IPS-18c (cell line): ENCODE results near the gene DEDD.

ENCODE experiments used
- H3K4me3 ChIP-seq: 2 replicates; pipeline ENCODE4 v1.7.0; 2013; ENCODE audit warnings: low read depth, mild to moderate bottlenecking, low read length, moderate library complexity; ENCODE audit not compliant: insufficient read depth
- H3K9me3 ChIP-seq: one replicate; pipeline ENCODE4 v1.6.1; 2013; ENCODE audit warnings: mild to moderate bottlenecking, low read length, moderate library complexity; ENCODE audit not compliant: control insufficient read depth, insufficient read depth

DEDD gene

DNA sequence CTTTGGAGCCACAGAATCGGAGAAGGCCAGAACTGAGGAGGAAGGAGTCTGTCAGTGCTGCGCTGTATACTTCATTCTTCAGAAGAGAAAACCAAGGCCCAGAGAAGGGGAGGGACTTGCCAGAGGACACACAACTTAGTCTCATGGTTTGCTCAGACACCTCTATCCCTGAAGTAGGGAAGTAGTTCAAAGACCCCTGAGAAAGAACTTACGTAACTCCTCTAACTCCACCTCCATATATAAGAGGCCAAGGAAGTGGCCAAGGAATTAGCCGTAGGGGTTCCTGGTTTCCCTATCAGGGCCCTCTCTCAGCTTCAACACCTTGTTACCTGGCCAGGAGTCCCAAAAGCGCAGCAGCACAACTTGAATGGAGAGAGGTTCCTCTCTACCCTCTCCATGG, 42.5 kb downstream of the DEDD start:
- no peaks in the 10 kb centered on the region for H3K9me3 ChIP-seq
- no peak overlapping the region for H3K4me3 ChIP-seq

DNA sequence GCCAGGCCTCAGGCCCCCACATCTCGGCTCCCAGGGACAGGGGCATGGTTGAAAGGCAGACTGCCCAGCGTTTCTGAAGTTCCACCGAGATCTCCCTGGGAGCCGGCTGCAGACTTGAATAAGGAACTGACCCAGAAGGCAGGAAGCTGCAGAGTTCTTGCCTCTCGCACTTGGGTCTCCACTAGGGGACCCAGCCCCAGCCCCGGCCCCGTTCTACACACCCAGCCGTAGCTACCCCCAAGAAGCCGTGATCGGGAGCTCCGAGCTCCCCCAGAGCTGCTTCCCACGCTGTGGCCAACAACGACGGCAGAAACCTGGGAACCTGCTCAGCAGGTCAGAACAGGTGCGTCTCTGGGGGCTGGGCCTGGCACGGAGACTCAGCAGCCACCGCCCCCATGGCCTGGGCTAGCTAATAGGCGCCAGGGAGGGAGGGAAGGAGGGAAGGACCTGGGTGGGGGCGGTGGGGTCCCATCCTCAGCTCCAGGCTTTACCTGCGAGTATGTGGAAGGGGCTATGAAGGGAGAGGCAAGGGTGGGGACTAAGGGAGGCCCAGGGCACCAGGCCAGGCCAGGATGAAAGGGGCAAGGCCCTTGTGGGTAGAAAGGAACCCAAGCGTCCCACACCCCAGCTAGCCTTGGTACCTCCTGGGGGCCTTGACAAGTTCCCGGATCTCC, 43.1 kb downstream of the DEDD start, which contains the start of gene NECTIN4:
Gene NECTIN4 (minus strand): TSS at position 308 of the 674 bp plus-strand sequence. CDS start 262 bp downstream, at position 46.
- no peak within 1 kb of the TSS for H3K4me3 ChIP-seq
- no peaks in the 10 kb centered on the region for H3K9me3 ChIP-seq

DNA sequence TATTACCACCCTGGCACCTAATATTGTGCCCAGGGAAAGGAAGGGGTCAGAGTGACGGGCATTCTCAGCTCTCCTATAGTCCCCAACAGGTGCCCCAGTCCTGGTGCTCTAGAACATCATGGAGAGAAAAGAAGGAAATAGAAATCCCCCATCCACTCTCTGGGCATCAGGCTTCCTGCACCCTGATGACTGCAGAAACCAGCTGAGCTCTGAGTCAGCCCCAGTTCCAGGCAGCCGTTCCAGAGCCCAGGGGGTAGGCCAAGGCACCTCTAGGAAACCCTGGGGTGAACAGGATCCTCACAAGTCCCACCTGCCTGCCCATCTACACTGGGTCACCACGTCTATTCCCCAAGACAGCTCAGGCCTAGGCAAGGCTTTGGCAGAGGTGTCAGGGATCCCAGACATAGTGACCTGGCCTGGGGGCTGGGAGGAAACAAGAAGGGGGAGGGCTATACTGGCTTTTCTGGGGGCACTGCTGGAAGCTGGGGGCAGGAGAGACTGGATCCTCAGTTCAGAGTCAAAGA, 43.8 kb downstream of the DEDD start:
- H3K4me3 ChIP-seq = no peak overlapping the region
- H3K9me3 ChIP-seq = no peaks in the 10 kb centered on the region

DNA sequence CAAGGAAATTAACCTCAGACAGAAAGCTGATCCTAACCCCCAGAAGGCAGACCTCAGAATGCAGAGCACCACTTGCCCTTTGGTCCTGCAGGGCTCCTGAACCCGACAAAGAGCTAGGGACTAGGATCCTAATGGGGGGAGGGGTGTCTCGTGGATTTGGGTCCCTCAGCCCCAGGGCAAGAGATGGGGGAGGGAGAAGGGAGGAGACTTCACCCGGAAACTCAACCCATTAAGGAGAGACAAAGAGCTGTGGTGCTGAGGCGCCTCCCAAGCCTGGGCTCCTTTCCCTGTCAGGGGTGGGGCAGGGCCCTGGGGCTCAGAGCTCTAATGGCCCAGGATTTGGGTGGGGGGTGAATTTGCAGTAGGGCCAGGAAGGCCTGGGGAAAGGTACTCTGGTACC, 46.0 kb downstream of the DEDD start:
- H3K4me3 ChIP-seq = no peak overlapping the region

DNA sequence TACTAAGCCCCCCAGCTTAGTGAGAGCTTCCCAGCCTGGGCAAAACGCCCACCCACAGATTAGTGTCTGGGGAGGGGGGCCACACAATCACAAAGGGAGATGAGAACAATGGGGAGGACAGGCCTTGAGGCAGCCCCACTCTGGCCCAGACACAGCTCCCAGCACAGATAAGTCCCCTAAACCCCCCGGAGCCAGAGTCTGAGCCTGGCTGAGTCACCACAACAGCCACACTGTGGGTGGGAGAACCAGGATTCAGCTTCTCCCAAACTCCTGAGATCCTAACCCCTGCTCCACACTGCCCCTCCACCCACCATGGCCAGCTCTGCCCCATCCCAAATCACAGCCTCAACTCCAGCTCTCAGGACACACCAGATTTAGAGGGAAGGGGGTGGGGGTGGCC, 47.3 kb downstream of the DEDD start:
- H3K4me3 ChIP-seq = no peak overlapping the region

More for the DNA sequence above, 46.0 kb downstream of the DEDD start:
- H3K9me3 ChIP-seq = no peaks in the 10 kb centered on the region

DNA sequence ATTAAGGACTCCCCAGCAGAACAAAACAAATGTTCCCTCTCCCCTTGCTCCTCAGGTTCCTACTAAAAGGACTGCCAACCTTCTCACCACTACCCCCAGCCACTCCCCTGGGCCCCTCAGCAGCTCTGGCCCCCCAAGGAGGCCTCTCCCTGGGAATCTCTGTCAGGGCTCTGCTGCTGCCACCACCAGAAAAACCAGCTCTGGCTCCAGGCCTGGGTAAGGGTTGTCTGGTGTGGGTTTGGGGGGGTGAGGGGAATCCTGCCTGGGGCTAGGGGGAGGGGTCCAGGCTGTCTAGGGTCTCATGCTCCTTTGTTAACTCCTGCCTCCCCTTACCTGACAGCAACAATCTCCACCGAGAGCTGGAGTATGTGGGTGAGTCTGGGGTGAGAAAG, 47.9 kb downstream of the DEDD start:
- H3K9me3 ChIP-seq = no peaks in the 10 kb centered on the region

More for the DNA sequence above, 47.3 kb downstream of the DEDD start:
- no peaks in the 10 kb centered on the region for H3K9me3 ChIP-seq

DNA sequence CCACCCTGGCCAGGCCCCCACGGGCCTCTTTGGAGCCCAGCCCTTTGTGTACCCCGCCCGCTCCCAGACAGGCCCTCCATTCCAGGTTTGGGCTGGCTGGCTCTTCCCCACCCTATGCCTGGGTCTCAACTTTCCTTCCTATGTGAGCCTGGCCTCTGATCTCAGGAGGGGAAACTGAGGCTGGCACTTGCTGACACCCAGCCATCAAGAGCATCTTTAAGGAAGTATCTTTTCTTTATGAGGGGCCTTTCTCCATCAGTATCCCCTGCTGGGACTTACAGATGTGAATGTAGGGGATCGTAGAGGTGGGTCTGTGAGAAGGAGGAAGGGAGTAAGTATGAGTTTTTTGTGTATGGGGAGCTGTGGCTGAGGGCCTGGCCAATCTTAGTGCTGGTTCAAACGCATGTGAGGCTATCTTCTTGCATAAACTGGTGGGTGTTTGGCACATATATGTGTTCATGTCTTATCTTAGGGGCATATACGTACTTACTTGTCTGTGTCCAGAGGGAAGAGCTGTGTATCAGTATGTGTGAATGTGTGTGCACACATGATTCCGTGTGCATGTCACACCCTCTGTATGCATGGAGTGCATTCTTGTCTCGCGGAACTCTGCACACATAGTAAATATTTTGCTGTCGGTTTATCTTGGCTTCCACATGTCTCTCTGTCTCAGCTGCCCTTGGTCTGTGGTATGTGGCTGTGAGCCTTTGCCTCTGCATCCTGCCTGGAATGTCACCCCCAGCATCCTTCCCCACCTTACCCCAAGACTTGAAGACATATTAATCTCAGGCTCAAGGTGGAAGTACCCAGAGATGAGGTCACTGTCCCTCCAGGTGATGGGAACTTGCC, 48.5 kb downstream of the DEDD start:
- Histone ChIP-seq H3K4me3 (no peak overlapping the region), H3K9me3 (no peaks in the 10 kb centered on the region)

More for the DNA sequence above, 47.9 kb downstream of the DEDD start:
- H3K4me3 ChIP-seq = no peak overlapping the region

DNA sequence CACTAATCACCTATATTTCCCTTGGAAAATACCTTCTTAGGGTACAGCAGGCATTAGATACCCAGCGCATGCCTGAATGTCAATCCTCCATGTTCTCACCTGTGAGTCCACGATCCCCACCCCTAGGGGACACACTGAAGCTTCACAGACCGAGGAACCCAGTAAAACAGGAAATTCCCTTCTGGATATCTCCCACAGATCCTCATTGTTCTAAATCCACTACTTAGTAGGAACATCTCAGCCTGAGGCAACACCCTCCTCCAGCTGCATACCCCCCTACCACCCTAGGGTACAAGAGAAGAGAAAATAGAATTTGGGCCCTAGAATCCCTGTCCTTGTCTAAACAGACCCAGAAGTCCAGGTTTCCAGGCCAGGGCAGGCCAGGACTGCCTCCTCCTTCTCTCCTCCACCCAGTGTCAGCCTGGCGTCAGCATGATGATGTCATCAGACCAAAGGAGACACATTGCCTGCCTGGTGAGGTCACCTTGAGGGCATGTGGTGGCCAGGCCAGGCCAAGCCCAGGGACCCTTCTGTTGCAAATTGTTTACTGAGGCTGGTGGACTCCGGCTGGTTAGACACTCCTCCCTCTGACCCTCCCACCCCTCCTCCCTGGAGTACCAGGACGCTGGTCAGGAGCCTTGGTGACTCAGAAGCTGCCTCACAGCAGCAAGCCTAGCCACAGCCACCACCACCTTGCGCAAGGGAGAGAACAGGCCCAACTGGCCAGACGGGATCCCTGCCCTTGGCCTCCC, 49.3 kb downstream of the DEDD start:
- H3K9me3 ChIP-seq = no peaks in the 10 kb centered on the region
- no peak overlapping the region for H3K4me3 ChIP-seq

DNA sequence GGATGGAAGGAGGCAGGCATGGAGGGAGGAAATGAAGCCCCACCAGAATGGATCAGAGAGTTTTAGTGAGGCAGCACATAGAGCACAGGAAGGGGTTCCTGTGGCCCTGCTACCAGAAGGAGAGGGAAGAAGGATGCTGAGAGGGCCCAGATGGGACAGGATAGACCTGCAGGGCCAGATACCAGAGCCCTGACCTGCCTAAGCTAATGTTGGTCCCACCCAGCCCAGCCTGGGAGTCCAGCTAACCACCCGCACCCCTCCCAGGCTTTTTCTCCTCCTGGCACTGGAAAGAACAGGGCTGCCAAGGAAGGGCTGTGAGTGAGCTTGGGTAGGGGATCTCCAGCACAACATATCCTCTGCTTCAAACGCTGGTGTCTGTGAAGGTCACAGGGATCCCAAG, 50.0 kb downstream of the DEDD start:
- H3K4me3 ChIP-seq = no peak overlapping the region
- no peaks in the 10 kb centered on the region for H3K9me3 ChIP-seq

DNA sequence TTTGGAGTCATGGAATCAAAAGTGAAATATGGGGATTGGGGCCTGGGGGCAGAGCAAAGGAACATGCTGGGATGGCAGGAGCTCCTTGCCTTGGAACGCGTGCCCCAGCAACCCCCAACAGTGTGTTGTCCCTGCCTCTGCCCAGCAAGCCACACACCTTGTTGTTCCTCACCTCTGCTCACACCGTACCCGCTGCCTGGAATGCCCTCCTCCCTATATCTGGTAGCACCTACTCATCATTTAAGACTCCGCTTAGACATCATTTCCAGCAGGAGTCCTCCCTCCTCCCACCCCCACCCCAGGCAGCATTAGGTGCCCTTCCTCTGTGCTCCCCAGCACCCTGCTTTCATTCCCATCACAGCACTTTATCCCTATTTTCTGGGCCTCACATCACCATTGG, 50.9 kb downstream of the DEDD start:
- Histone ChIP-seq H3K4me3 (no peak overlapping the region), H3K9me3 (no peaks in the 10 kb centered on the region)

DNA sequence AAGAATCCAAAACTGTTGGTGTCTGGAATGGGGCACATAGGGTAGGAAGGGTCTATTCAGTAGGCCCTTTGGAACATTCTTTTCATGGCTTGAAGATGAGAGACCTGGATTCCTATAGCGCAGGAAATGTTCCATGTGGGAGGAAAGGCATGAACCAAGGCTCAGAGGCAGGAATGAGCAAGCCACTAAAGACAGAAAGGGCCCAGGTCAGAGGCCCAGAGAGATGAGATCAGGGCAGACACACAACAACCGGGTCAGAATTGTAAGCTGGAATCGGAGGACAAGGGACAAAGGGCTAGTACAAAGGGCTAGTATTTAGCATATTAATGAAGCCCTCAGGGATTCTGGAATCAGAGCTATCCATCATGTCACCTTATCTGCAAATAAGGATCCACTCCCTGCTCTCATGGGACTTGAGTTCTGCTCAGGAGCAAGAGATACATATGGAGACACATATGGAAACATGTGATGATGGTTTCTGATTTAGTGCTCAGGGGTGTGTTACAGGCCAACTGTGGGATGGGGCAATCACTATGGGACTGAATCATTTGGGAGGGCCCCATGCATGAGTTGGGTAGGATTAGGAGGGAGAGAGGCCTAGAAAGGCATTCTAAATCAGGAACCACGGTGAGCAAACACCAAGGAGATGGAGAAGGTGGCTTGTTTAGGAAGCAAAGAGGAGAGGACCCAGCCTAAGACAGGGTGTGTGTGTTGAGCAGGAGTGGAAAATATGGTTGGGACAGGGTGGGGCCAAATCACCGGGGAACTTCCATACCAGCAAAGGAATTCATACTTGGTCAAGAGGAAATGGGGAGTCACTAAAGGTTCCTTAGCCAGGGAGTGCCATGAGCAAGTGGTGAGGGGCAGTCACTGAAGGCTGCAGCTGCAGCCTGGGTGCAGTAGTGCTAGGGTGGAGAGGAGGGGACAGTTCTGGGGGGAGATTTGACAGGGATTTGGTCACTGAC, 51.7 kb downstream of the DEDD start:
- no peaks in the 10 kb centered on the region for H3K9me3 ChIP-seq
- no peak overlapping the region for H3K4me3 ChIP-seq

DNA sequence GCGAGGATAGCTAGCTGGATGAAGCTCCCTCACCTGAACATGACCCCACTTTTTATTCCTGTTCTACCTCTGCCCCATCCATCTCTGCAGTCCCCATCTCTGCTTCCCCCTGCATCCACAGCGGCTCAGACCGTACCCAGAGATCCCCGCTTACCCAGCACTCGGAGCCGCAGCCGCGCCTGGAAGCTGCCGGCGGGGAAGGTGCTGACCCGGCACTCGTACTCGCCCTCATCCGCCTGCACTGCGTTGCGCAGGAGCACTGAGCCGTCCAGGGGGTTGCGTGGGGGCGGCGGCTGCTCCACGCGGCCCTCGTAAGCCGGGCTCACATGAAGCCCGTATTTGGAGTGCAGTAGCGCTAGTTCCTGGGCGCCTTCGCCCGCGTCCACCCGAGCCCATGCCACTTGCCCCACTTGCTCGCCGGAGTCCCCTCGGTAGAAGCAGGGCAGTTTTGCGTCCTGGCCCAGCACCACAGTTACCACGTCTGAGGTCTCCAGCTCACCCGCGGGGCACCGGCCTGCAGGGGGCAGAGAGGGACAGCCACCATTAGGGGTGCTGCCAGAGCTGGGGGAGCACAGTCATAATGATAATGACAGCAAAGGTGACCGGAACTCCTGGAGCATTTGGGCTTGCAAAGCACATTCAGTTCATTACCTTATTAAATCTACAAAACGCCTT, 52.9 kb downstream of the DEDD start:
- Histone ChIP-seq H3K4me3 (no peak overlapping the region), H3K9me3 (no peaks in the 10 kb centered on the region)

DNA sequence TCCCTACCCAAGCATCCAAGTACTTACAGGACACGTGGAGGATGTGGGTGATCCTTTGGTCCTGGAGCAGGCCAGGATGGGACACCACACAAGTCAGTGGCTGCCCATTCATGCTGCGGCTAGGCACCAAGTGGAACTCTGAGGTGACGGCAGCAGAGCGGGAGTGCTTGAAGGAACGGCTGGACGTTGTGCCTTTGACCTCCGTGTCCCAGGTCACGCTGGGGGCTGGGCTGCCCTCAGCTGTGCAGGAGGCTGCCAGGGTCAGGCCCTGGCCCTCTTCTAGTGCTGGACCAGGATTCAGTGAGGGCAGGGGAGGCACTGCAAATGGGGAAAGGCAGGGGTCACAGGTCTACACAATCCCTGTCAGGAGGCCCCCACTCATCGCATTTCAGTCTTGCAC, 55.0 kb downstream of the DEDD start:
- Histone ChIP-seq H3K4me3 (no peak overlapping the region), H3K9me3 (no peaks in the 10 kb centered on the region)

DNA sequence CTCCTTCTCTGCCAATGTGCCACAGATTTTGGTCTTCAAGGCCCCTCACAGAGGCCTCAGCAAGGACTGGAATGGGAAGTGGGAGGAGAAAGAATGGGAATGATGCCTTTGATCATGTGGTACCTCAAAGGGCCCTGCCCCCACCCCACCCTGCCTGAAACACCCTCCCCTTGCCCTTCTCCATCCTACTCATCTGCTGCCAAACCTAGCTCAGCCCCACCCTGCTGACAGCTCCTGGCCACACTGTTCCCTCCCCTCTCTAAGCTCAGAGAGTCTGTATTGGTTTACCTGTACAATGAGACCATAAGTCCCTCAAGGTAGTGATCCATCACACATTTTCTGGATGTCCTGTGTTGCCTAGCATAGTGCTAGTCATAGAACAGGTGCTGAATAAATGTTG, 56.1 kb downstream of the DEDD start:
- H3K9me3 ChIP-seq = no peaks in the 10 kb centered on the region
- H3K4me3 ChIP-seq = no peak overlapping the region

DNA sequence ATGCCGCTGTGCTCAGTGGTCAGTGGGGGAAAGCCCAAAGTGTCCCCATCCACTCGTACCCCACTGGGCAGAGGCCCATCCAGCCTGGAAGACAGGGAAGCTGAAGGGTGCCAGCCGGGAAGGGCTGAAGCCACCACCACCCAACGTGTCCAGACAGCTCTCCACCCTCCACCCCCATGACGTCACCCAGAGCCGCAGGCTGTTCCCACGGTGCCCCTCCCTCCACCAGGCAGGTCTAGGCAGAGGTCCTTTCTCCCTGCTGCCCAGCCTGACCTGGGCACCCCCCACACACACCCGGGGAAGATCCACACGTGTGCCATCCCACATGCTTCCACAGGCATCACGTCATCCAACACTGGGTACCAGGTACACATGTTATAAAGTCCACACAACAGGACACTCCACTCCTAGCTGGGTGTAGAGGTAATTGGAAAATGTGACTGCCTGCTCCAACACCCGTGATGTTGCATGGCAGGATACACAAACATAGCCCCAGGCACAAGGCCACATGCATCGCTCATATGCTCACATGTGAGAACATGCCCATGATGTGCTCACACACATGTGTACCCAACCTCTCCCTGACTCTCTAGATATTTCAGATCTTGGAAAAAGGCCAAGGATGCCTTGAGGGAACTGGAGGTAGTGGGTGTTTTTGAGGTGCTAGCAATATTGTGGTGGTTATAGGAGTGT, 57.6 kb downstream of the DEDD start:
- Histone ChIP-seq H3K4me3 (no peak overlapping the region), H3K9me3 (peaks cover 5% of the 10 kb centered on the region)
